ENCODE results near the gene APOF. TPM values are rescaled to one million over a fixed set of nuclear protein-coding genes. Genes with fewer than 3 reads are reported as not detected.

Gene APOF
- total and polyA plus RNA-seq, 10 of the 15 experiments (the other 5 are each of a cell fraction or from before 2014, with no cell fraction given), result 0.04 to 0.19 (median 0.11) TPM; not detected in 5

DNA sequence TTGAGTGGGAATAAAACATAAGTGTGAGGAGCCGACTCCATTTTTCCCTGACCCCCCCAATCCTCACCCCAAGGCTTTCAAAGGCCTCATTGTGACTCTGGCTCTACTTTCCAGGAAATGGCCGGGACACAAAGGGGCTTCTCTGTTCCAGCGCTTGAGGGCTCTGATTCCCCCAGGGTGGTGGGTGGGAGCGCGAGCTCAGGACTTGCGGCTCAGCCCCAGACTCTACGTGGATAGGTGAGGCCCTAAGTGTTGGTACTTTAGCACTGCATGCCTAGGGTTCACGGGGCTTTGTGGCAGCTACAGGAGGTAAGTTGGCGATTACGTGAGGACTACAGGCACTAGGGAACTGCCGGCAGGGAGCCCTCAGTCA is 47.4 kb downstream of the APOF start:
- Histone ChIP-seq H3K9me3 (replicated peaks; ENCODE audit: control insufficient read depth, insufficient read depth, low read length) (no peaks in the 10 kb centered on the region), H4K20me1 (ENCODE audit: control insufficient read depth, insufficient read depth) (no peaks in the 10 kb centered on the region), H3K4me1 (ENCODE audit: control insufficient read depth, insufficient read depth, low read length) (peaks cover 3% of the 10 kb centered on the region), H3K36me3 (ENCODE audit: control insufficient read depth in 2 of 2, insufficient read depth in 2 of 2, low read length in 1 of 2) (peaks cover 3 to 14% of the 10 kb centered on the region in 2 experiments), H3K27me3 (replicated peaks in 1 of 2; ENCODE audit: control insufficient read depth in 2 of 2, insufficient read depth in 2 of 2, low read length in 1 of 2) (no peaks in the 10 kb centered on the region), H3K79me2 (ENCODE audit: control insufficient read depth, insufficient read depth, low read length) (peaks cover 19% of the 10 kb centered on the region), H3K27ac (ENCODE audit: control insufficient read depth, insufficient read depth) (peak overlapping the region; percentile 92), H3K4me2 (ENCODE audit: control insufficient read depth, insufficient read depth) (peak overlapping the region; percentile 96), H3K9ac (ENCODE audit: control insufficient read depth, insufficient read depth, low read length) (peak overlapping the region; percentile 90), H2AFZ (ENCODE audit: control insufficient read depth, low read depth, low read length) (peak overlapping the region; percentile 98), H3K4me3 (peak overlapping the region; percentile 97)
- CTCF ChIA-PET, result interaction anchor here (0.9 to 5.6 kb wide), 15 partner anchors 17 to 485 kb away, joined by 3 to 76 read pairs (median 5); partner anchors contain the start of genes ANKRD52, DNAJC14, PAN2 and RNF41
- in situ Hi-C loops (cut with MboI) (no loop called here), intact Hi-C loops (cut with micrococcal nuclease; ENCODE audit: unreplicated experiment) (loop anchor here (5.0 kb wide), 1 partner anchor 198 kb away; the partner anchor contains the start of genes RPL41 and ZC3H10)
- DNase-seq (ENCODE audit: low read depth, low spot score) (no peak), FAIRE-seq (peak; percentile 47), ATAC-seq (peak; percentile 6)
- 1% methylated on average over 11 of the region's 11 CpGs for WGBS (ENCODE audit: insufficient coverage, insufficient replicate concordance, low lambda C conversion rate, missing lambda C conversion rate)
- SMC1A ChIA-PET (ENCODE audit: uncharacterized antibody, unreplicated experiment), result interaction anchor here (0.7 to 2.8 kb wide), 9 partner anchors 24 to 319 kb away, joined by 3 to 25 read pairs (median 5); partner anchors contain the start of genes STAT2 and TIMELESS
- POLR2A ChIA-PET, result interaction anchor here (0.5 to 3.0 kb wide), 15 partner anchors 10 to 187 kb away, joined by 3 to 26 read pairs (median 5); partner anchors contain the start of genes ESYT1, IL23A, PAN2 and STAT2
- BruUV-seq (replicated peaks), result no TSS peak
- no peak for TF ChIP-seq GABPA (IDR thresholded peaks at IDR 0.05; ENCODE audit: low read depth)
- TF ChIP-seq PML (IDR thresholded peaks at IDR 0.05; ENCODE audit: low read length), result no peak
- TF ChIP-seq RBBP5 (conservative IDR thresholded peaks at IDR 0.05), result no peak
- TF ChIP-seq KDM1A (IDR thresholded peaks at IDR 0.05; ENCODE audit: borderline replicate concordance), result no peak
- no peak for TF ChIP-seq EED (IDR thresholded peaks at IDR 0.05; ENCODE audit: low read depth)
- no peak for TF ChIP-seq PAX5 (IDR thresholded peaks at IDR 0.05; ENCODE audit: borderline replicate concordance, low read depth, low read length)
- no peak for TF ChIP-seq CREB1 (IDR thresholded peaks at IDR 0.05; ENCODE audit: low read depth)
- TF ChIP-seq BRCA1 (IDR thresholded peaks at IDR 0.05; ENCODE audit: low read depth, low read length), result no peak
- TF ChIP-seq, protein P1, sequence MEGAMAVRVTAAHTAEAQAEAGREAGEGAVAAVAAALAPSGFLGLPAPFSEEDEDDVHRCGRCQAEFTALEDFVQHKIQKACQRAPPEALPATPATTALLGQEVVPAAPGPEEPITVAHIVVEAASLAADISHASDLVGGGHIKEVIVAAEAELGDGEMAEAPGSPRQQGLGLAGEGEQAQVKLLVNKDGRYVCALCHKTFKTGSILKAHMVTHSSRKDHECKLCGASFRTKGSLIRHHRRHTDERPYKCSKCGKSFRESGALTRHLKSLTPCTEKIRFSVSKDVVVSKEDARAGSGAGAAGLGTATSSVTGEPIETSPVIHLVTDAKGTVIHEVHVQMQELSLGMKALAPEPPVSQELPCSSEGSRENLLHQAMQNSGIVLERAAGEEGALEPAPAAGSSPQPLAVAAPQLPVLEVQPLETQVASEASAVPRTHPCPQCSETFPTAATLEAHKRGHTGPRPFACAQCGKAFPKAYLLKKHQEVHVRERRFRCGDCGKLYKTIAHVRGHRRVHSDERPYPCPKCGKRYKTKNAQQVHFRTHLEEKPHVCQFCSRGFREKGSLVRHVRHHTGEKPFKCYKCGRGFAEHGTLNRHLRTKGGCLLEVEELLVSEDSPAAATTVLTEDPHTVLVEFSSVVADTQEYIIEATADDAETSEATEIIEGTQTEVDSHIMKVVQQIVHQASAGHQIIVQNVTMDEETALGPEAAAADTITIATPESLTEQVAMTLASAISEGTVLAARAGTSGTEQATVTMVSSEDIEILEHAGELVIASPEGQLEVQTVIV (IDR thresholded peaks at IDR 0.05; ENCODE audit: borderline replicate concordance, partially characterized antibody), result no peak
- TF ChIP-seq MTA2 (IDR thresholded peaks at IDR 0.05; ENCODE audit: low read depth), result no peak
- TF ChIP-seq RFX5 (IDR thresholded peaks at IDR 0.05; ENCODE audit: low read depth, low read length), result no peak
- no peak for TF ChIP-seq EZH2 (IDR thresholded peaks at IDR 0.05; ENCODE audit: borderline replicate concordance, control insufficient read depth, low read depth, low read length)
- no peak for TF ChIP-seq HCFC1 (IDR thresholded peaks at IDR 0.05; ENCODE audit: low read length)
- TF ChIP-seq SIN3A (IDR thresholded peaks at IDR 0.05; ENCODE audit: low read depth, low read length), result no peak
- RAD21 ChIA-PET (ENCODE audit: unreplicated experiment), result interaction anchor here (1.0 to 5.5 kb wide), 12 partner anchors 18 to 321 kb away, joined by 3 to 71 read pairs (median 6); partner anchors contain the start of genes ANKRD52, PAN2, RNF41 and SMARCC2
